ENCODE results near the gene ADARB2.

DNA sequence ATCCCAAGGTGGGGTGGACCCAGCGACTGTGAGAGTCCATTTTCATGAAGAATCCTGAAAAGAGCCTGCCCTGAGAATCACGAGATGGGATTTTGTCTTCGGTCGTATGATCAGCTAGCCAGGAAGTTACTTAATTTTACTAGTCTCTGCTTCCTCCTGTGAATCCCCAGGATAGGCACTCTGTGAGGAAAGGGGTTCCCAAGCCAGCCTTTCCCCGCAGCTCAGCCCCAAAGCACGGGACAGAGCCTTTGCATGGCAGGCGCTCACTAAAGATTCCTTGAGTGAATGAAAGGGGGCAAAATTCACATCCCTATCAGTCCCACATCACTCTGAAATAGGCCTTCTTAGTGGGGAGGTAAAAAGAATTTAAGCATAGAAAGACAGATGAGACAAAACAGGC, 219.6 kb downstream of the ADARB2 start:
- TF ChIP-seq, protein P1, sequence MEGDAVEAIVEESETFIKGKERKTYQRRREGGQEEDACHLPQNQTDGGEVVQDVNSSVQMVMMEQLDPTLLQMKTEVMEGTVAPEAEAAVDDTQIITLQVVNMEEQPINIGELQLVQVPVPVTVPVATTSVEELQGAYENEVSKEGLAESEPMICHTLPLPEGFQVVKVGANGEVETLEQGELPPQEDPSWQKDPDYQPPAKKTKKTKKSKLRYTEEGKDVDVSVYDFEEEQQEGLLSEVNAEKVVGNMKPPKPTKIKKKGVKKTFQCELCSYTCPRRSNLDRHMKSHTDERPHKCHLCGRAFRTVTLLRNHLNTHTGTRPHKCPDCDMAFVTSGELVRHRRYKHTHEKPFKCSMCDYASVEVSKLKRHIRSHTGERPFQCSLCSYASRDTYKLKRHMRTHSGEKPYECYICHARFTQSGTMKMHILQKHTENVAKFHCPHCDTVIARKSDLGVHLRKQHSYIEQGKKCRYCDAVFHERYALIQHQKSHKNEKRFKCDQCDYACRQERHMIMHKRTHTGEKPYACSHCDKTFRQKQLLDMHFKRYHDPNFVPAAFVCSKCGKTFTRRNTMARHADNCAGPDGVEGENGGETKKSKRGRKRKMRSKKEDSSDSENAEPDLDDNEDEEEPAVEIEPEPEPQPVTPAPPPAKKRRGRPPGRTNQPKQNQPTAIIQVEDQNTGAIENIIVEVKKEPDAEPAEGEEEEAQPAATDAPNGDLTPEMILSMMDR (IDR thresholded peaks at IDR 0.05; ENCODE audit: low read depth, low read length, missing input control) = no peak
- TF ChIP-seq YY1 (IDR thresholded peaks at IDR 0.05) (no peak), RAD21 (IDR thresholded peaks at IDR 0.05) (no peak), HNF4G (IDR thresholded peaks at IDR 0.05) (no peak), TAF1 (conservative IDR thresholded peaks at IDR 0.05) (no peak), EGR1 (IDR thresholded peaks at IDR 0.05; ENCODE audit: low read depth in 2 of 2) (no peak)
- TF ChIP-seq, protein P2, sequence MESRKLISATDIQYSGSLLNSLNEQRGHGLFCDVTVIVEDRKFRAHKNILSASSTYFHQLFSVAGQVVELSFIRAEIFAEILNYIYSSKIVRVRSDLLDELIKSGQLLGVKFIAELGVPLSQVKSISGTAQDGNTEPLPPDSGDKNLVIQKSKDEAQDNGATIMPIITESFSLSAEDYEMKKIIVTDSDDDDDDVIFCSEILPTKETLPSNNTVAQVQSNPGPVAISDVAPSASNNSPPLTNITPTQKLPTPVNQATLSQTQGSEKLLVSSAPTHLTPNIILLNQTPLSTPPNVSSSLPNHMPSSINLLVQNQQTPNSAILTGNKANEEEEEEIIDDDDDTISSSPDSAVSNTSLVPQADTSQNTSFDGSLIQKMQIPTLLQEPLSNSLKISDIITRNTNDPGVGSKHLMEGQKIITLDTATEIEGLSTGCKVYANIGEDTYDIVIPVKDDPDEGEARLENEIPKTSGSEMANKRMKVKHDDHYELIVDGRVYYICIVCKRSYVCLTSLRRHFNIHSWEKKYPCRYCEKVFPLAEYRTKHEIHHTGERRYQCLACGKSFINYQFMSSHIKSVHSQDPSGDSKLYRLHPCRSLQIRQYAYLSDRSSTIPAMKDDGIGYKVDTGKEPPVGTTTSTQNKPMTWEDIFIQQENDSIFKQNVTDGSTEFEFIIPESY (IDR thresholded peaks at IDR 0.05) = no peak
- TF ChIP-seq, protein P3, sequence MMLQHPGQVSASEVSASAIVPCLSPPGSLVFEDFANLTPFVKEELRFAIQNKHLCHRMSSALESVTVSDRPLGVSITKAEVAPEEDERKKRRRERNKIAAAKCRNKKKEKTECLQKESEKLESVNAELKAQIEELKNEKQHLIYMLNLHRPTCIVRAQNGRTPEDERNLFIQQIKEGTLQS (IDR thresholded peaks at IDR 0.05) = no peak
